Measurements from ENCODE around the gene CGB1. TPM values are rescaled to one million over a fixed set of nuclear protein-coding genes. Genes with fewer than 3 reads are reported as not detected.
A peak's percentile ranks its signal among the peaks of the same experiment; 100 is the strongest.

The CGB1 gene
- total and polyA plus RNA-seq, 2 of the 13 experiments (the other 11 are each of a cell fraction or from before 2014, with no cell fraction given), result not detected

DNA sequence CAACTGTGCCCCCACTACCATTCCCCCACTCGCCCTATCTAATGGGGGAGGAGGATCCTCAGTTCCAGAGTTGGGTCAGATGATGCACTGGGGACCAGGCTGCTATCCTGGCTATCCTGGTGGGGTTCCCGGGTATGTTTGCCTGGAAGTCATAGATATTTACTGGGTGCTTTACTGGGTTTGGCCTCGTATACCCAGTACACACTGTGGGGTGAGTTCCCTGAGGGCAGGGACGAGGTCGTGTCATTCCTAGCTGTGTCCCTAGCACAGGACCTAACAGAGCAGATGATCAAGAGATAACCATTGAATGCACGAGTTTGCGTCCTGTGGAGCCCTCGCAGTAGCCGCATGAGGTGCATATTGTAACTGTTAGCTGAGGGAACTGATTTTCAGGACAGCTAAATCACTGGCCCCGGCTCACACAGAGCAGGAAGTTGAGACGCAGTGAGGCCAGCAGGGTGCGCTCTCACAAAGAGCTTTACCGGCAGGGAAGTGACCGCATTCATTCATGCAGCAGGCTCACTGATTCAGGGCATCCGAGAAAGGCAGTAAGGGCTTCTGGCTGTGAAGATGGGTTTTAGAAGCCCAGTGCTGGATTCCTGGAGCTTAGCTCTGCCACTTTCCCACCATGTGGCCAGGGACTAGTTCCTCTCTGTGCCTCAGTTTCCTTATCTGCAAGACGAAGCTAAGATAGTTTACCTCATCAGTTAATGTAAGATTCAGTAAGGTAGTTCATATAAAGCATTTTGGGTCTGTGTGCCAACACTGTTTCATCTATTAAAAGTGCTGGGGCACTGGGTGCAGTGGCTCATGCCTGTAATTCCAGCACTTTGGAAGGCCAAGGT lies 37.0 kb downstream of the CGB1 start (continued):
- TF ChIP-seq, protein P1, sequence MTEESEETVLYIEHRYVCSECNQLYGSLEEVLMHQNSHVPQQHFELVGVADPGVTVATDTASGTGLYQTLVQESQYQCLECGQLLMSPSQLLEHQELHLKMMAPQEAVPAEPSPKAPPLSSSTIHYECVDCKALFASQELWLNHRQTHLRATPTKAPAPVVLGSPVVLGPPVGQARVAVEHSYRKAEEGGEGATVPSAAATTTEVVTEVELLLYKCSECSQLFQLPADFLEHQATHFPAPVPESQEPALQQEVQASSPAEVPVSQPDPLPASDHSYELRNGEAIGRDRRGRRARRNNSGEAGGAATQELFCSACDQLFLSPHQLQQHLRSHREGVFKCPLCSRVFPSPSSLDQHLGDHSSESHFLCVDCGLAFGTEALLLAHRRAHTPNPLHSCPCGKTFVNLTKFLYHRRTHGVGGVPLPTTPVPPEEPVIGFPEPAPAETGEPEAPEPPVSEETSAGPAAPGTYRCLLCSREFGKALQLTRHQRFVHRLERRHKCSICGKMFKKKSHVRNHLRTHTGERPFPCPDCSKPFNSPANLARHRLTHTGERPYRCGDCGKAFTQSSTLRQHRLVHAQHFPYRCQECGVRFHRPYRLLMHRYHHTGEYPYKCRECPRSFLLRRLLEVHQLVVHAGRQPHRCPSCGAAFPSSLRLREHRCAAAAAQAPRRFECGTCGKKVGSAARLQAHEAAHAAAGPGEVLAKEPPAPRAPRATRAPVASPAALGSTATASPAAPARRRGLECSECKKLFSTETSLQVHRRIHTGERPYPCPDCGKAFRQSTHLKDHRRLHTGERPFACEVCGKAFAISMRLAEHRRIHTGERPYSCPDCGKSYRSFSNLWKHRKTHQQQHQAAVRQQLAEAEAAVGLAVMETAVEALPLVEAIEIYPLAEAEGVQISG (CRISPR knock-in tag; IDR thresholded peaks at IDR 0.05), result 0 out of 2 replicates have a peak, but pooled peaks have one; percentile 43
- no peak for TF ChIP-seq ZNF556 (CRISPR knock-in tag; IDR thresholded peaks at IDR 0.05; ENCODE audit: borderline replicate concordance)
- no peak for TF ChIP-seq NR1H2 (CRISPR knock-in tag; IDR thresholded peaks at IDR 0.05; ENCODE audit: borderline replicate concordance, low read depth)
- TF ChIP-seq XRCC5 (optimal IDR thresholded peaks at IDR 0.05; ENCODE audit: low read length), result peak; percentile 30
- TF ChIP-seq PHF21A (CRISPR knock-in tag; IDR thresholded peaks at IDR 0.05), result no peak
- TF ChIP-seq, protein P2, sequence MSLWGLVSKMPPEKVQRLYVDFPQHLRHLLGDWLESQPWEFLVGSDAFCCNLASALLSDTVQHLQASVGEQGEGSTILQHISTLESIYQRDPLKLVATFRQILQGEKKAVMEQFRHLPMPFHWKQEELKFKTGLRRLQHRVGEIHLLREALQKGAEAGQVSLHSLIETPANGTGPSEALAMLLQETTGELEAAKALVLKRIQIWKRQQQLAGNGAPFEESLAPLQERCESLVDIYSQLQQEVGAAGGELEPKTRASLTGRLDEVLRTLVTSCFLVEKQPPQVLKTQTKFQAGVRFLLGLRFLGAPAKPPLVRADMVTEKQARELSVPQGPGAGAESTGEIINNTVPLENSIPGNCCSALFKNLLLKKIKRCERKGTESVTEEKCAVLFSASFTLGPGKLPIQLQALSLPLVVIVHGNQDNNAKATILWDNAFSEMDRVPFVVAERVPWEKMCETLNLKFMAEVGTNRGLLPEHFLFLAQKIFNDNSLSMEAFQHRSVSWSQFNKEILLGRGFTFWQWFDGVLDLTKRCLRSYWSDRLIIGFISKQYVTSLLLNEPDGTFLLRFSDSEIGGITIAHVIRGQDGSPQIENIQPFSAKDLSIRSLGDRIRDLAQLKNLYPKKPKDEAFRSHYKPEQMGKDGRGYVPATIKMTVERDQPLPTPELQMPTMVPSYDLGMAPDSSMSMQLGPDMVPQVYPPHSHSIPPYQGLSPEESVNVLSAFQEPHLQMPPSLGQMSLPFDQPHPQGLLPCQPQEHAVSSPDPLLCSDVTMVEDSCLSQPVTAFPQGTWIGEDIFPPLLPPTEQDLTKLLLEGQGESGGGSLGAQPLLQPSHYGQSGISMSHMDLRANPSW (CRISPR knock-in tag; IDR thresholded peaks at IDR 0.05; ENCODE audit: borderline replicate concordance), result no peak
- TF ChIP-seq TCF12 (IDR thresholded peaks at IDR 0.05), result no peak
- TF ChIP-seq TCF12 (CRISPR knock-in tag; IDR thresholded peaks at IDR 0.05), result no peak
- no peak for TF ChIP-seq RFX5 (IDR thresholded peaks at IDR 0.05; ENCODE audit: low read depth, low read length)
- TF ChIP-seq ETV5 (CRISPR knock-in tag; IDR thresholded peaks at IDR 0.05; ENCODE audit: borderline replicate concordance), result peak; percentile 46; the same call in 1 of the 2 replicates
- TF ChIP-seq TEAD3 (CRISPR knock-in tag; optimal IDR thresholded peaks at IDR 0.05; ENCODE audit: borderline replicate concordance), result no peak
- TF ChIP-seq BORCS8-MEF2B (CRISPR knock-in tag; IDR thresholded peaks at IDR 0.05), result no peak
- TF ChIP-seq KLF13 (CRISPR knock-in tag; IDR thresholded peaks at IDR 0.05), result no peak
- no peak for TF ChIP-seq FOSL2 (CRISPR knock-in tag; IDR thresholded peaks at IDR 0.05)
- no peak for TF ChIP-seq ZNF782 (CRISPR knock-in tag; IDR thresholded peaks at IDR 0.05; ENCODE audit: borderline replicate concordance)
- TF ChIP-seq CAMTA2 (CRISPR knock-in tag; IDR thresholded peaks at IDR 0.05; ENCODE audit: borderline replicate concordance), result no peak
- TF ChIP-seq KAT8 (CRISPR knock-in tag; IDR thresholded peaks at IDR 0.05), result no peak
